ENCODE results near the gene TTLL10.

GRCh38 chr1:1238702-1239178 lies 65.1 kb downstream of the TTLL10 start:
- TF ChIP-seq CTCF (conservative IDR thresholded peaks at IDR 0.05; ENCODE audit: low read depth in 2 of 2) (no peak), REST (IDR thresholded peaks at IDR 0.05; ENCODE audit: unreplicated experiment) (no peak), EZH2 (IDR thresholded peaks at IDR 0.05; ENCODE audit: low read depth, unreplicated experiment) (no peak), POLR2AphosphoS5 (IDR thresholded peaks at IDR 0.05; ENCODE audit: low read depth) (no peak), EZH2phosphoT487 (IDR thresholded peaks at IDR 0.05; ENCODE audit: unreplicated experiment) (no peak), CREB1 (CRISPR knock-in tag; IDR thresholded peaks at IDR 0.05; ENCODE audit: low read depth) (no peak)

All from GM23338 (cell line).